Neutrophil (primary cell): ENCODE measurements around the gene CSF1R.

Experiments
- H3K27ac ChIP-seq: fragments of 200-600 bp; sonication (generic); 2 replicates; pipeline ENCODE4 v1.5.1; 2016; ENCODE audit warnings: mild to moderate bottlenecking, moderate library complexity
- H3K27me3 ChIP-seq: fragments of 200-600 bp; sonication (generic); 2 replicates; pipeline ENCODE4 v1.6.0; 2016; ENCODE audit warnings: mild to moderate bottlenecking
- H3K36me3 ChIP-seq: fragments of 200-600 bp; sonication (generic); 2 replicates; pipeline ENCODE4 v1.5.1; 2017
- H3K4me1 ChIP-seq, 2 experiments: fragments of 200-600 bp in 1 of 2; sonication (generic) in 1 of 2; 1 replicate in 1 of 2; 2 replicates in 1 of 2; pipeline versions ENCODE4 v1.5.1 to v1.6.1; 2013 to 2016; ENCODE audit warnings: low read depth in 1 of 2, low read length in 1 of 2, mild to moderate bottlenecking in 1 of 2, moderate library complexity in 1 of 2; ENCODE audit not compliant: control insufficient read depth in 1 of 2, insufficient read depth in 1 of 2
- H3K4me3 ChIP-seq, 2 experiments: fragments of 200-600 bp in 1 of 2; sonication (generic) in 1 of 2; 1 replicate in 1 of 2; 2 replicates in 1 of 2; pipeline ENCODE4 v1.5.1; 2013 to 2016; ENCODE audit warnings: low read depth in 1 of 2, low read length in 1 of 2, mild to moderate bottlenecking in 1 of 2, moderate library complexity in 1 of 2
- H3K9me3 ChIP-seq: fragments of 200-600 bp; sonication (generic); 2 replicates; pipeline ENCODE4 v1.5.1; 2016
- TF ChIP-seq, protein P1 (sequence below): fragments of 200-600 bp; sonication (generic); IDR thresholded peaks from 2 replicates; pipeline ENCODE4 v1.5.1; 2016; ENCODE audit warnings: antibody characterized with exemption

Gene CSF1R

DNA sequence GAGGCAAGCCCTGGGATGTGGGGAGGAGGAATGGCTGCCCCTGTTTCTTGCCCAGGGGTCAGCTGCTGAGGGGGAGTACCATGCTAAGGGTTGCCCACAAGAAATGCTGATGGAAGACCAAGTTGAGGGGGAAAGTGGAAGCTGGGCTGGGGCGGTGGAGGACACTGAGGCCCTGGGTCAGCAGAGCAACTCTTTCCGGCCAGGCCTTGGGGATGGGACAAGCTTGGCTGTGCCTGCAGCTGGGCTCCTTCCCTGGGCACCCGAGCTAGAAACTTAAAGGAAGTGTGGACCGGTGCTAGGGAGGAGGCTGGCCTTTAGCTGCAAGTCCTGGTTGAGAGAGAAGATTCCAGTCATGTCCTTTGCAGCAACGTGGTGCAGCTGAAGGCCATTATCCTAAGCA, 22.7 kb downstream of the CSF1R start:
- Histone ChIP-seq H3K27me3 (no peaks in the 10 kb centered on the region), H3K9me3 (no peaks in the 10 kb centered on the region), H3K27ac (no peak overlapping the region), H3K4me1 (peaks cover 9 to 14% of the 10 kb centered on the region in 2 experiments), H3K4me3 (no peak overlapping the region), H3K36me3 (peaks cover 97% of the 10 kb centered on the region)
- TF ChIP-seq, protein P1, sequence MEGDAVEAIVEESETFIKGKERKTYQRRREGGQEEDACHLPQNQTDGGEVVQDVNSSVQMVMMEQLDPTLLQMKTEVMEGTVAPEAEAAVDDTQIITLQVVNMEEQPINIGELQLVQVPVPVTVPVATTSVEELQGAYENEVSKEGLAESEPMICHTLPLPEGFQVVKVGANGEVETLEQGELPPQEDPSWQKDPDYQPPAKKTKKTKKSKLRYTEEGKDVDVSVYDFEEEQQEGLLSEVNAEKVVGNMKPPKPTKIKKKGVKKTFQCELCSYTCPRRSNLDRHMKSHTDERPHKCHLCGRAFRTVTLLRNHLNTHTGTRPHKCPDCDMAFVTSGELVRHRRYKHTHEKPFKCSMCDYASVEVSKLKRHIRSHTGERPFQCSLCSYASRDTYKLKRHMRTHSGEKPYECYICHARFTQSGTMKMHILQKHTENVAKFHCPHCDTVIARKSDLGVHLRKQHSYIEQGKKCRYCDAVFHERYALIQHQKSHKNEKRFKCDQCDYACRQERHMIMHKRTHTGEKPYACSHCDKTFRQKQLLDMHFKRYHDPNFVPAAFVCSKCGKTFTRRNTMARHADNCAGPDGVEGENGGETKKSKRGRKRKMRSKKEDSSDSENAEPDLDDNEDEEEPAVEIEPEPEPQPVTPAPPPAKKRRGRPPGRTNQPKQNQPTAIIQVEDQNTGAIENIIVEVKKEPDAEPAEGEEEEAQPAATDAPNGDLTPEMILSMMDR: no peak

DNA sequence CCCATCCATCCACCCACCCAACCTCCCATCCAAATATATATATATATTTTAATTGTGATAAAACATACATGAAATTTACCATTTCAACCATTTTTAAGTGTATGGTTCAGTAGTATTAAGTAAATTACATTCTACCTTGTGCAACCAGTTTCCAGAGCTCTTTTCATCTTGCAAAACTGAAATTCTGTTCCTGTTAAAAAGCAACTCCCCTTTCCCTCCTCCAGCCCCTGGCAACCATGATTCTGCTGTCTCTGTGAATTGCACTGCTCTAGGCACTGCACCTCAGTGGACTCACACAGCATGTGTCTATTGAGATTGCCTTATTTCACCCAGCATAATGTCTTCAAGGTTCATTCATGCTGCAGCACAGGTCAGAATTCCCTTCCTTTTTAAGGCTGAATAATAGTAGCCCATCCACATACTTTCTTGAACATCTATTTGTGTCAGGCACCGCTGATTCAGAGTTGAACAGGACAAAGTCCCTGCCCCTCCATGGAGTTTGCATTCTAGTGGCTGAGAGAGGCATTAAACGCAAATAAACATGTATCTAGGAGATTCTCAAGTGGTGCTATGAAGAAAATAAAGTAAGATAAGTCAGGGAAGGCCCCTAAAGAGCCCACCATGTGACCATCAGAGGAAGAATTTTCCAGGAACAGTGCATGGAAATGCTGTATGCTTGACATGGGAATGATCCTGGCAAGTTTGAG, 24.0 kb downstream of the CSF1R start:
- Histone ChIP-seq H3K4me1 (peaks cover 9 to 14% of the 10 kb centered on the region in 2 experiments), H3K36me3 (peaks cover 97% of the 10 kb centered on the region), H3K27me3 (no peaks in the 10 kb centered on the region), H3K4me3 (no peak overlapping the region), H3K9me3 (no peaks in the 10 kb centered on the region), H3K27ac (no peak overlapping the region)
- TF ChIP-seq, protein P1: no peak

DNA sequence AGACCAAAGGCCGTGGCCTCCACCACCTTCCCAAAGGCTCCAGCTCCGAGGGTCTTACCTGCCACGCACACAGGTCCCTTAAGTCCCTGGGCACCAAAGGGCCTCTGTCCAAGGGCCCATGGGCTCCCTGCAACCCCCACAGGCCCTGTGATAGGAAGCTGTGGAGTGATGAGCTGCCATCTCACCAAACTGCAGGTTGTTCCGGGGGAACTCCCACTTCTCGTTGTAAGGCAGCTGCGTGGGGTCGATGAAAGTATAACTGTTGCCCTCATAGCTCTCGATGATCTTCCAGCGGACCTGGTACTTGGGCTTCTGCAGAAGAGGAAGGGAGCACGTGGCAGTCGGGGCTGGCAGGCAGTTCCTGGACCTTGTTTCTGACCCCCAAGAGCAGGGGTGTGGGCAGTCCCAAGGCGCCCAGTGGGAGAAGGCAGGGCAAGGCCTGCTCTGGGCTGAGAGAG, 24.8 kb downstream of the CSF1R start:
- Histone ChIP-seq H3K27me3 (no peaks in the 10 kb centered on the region), H3K4me1 (peaks cover 9 to 14% of the 10 kb centered on the region in 2 experiments), H3K27ac (no peak overlapping the region), H3K4me3 (no peak overlapping the region), H3K9me3 (no peaks in the 10 kb centered on the region), H3K36me3 (peaks cover 97% of the 10 kb centered on the region)
- TF ChIP-seq, protein P1: no peak

DNA sequence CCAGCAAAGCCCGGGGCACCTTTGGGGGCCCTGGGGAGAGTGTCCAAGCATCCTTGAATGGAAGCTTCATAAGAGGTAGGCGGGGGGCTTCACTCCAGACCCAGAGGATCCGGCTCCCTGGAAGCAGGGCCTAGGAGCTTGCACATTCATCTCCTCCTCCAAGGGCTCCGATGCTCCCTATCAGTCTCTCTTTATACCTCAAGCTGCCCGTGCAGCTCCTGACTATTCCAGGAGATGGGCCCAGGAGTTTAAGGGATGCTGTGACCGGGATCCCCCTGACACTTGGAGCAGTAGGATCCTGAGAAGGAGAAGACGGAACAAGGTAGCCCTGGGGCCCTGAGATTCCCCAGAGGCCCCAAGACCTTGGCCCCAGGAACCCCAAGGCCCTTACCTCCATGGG, 25.9 kb downstream of the CSF1R start:
- H3K36me3 ChIP-seq: peaks cover 97% of the 10 kb centered on the region
- no peaks in the 10 kb centered on the region for H3K27me3 ChIP-seq
- no peak overlapping the region for H3K27ac ChIP-seq
- peaks cover 9 to 14% of the 10 kb centered on the region in 2 experiments for H3K4me1 ChIP-seq
- TF ChIP-seq, protein P1: no peak
- no peak overlapping the region for H3K4me3 ChIP-seq
- no peaks in the 10 kb centered on the region for H3K9me3 ChIP-seq

DNA sequence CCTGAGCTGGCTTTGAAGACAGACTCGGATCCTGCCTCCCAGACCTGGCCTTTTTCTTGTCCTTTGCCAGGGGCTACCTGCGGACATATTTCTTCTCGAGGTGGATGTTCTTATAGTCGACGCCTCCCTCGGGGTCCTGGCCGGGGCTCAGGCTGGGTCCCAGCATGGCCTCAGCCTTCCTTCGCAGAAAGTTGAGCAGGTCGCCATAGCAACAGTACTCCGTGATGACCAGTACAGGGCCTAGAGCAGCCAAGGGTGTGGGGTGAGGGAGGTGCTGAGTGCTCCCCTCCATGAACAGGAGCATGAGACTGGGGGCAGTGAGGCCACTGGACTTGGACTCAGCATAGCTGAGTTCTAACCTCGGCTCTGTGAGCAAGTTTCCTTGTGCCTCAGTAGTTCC, 26.7 kb downstream of the CSF1R start:
- peaks cover 9 to 14% of the 10 kb centered on the region in 2 experiments for H3K4me1 ChIP-seq
- no peaks in the 10 kb centered on the region for H3K27me3 ChIP-seq
- H3K27ac ChIP-seq: no peak overlapping the region
- H3K36me3 ChIP-seq: peaks cover 97% of the 10 kb centered on the region
- TF ChIP-seq, protein P1: no peak
- no peak overlapping the region for H3K4me3 ChIP-seq
- no peaks in the 10 kb centered on the region for H3K9me3 ChIP-seq
